Measurements from ENCODE around the gene NUP93. TPM values are rescaled to one million over a fixed set of nuclear protein-coding genes. Genes with fewer than 3 reads are reported as not detected.
"Not testable (repeated sequence)": the region's sequence is repeated elsewhere in the genome, so short reads cannot be mapped to it uniquely, and the experiment has no call there.

Gene NUP93
- polyA plus RNA-seq, 10 donors = 36.8 to 52.1 (median 45.5) TPM

DNA sequence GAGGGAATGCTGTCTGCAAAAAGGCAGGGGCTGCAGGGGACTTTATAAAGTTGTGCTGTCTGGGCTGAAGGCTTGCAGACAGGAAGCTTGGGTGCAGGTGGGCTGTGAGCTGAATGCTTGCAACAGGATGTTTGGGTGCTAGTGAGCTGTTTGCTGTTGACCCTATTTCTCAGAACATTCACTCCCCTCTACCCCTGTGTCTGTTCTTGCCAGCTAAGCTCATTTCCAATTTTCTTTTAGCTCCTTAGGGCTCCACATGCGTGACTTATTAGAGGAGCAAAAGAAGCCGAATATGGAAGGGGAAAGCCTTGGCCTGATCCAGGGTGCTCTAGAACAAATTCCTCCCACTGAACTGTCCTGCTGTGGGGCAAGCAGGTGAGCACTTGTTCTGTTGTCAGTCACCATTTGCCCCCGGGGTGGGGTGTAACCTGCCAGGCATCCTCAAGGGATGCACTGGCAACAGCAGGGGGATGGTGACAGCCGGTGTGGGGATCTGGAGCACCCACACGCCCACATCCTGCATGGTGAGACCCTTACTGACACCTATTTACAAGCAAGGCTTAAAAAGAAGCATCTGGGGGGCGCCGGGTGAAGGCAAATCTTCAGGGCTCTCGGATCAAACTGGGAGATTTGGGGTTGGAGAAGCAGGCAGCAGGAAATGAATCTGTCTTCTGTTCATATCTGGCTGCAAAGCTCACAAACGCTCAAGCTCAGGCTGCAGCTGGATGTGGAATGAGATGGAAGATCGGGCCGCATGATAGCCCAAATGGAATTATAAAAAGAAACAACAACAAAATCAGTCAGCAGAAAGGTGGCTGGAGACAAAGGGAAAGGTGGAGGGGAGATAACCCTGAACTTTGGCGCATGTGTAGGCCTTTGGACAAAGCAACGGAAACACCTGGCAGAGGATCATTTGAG is 21.1 kb upstream of the NUP93 start:
- DNase-seq = no peak

DNA sequence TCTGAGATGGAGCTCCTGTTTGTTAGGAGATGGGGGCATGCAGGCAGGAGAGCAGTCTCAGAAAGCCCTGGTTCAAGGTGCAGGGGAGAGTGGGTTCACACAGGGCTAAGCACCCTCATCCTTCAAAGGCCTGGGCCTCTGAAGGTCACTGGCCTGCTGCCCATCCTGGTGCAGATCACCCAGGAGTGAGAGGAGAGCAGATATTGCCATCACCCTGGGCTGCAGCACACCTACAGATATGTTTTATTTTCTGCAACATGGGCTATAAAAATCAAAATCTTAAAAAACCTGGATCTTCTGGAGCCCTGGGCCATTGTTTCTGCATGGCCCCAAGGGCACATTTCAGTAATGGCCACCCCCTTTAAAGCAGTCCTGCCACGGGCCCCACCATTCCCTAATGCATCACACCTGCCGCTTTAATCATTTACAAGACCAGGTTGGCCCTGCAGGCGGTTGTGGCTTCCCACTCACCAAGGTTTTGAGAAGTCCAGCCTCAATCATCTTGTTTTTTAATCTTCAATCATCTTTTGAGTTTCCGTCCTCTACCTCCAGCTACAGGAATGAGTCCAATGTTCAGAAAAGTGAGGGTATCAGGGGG is 20.4 kb upstream of the NUP93 start:
- no peak for DNase-seq

DNA sequence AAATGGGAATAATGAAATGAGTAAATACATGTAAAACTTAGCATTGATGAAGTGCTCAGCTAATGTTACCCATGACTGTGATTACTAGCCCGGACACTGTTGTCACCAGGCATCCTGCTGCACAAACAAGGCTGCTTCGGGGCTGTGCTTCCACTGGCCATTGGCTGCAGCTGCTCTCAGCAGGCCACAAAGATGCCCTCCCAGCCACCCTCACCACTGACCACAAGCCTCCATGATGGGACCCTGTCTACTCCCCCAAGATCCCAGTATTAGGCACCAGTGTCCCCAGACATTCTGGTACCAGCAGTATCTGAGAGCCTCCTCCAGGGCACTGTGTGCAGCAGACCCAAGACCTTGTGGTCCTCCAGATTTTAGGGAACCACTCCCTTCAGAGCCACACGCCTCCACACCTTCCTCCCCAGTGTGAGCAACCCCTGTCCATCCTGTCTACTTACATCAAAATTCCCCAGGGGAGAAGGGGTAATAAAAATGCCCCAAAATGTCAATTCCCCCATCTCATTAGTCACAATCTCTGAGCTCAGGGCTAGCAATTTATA is 19.7 kb upstream of the NUP93 start:
- DNase-seq = no peak

DNA sequence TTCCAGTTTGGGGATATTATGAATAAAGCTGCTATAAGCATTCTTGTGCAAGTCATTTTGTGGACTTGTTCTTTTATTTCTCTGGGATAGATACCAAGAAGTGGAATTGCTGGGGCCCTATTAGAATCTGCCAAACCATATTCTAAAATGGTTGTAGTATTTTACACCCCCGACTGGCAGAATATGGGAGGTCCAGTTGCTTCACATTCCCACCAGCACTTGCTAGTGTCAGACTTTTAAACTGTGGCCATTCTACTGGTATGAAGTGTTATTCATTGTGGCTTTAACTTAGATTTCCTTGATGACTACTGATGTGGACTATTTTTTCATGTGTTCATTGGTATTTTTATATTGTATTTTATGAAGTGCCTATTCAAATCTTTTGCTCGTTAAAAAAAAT is 18.1 kb upstream of the NUP93 start:
- no peak for DNase-seq

DNA sequence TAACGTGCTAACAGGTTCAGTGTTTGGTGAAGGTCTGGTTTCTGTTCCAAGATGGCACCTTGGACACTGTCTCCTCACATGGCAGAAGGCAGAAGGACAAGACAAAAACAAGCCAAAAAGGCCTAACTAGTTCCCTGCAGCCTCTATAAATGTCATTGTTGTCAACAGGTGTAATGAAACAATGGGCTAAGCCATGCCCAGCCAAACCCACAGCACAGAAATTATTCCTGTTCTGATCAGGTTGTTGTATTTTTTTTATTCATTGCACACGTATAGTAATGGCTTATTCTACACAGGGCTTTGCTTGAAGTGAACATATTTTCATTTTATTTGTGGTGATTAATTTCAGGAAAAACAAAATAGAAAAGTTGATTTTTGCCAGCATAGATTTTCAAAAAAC is 16.1 kb upstream of the NUP93 start:
- DNase-seq = no peak

DNA sequence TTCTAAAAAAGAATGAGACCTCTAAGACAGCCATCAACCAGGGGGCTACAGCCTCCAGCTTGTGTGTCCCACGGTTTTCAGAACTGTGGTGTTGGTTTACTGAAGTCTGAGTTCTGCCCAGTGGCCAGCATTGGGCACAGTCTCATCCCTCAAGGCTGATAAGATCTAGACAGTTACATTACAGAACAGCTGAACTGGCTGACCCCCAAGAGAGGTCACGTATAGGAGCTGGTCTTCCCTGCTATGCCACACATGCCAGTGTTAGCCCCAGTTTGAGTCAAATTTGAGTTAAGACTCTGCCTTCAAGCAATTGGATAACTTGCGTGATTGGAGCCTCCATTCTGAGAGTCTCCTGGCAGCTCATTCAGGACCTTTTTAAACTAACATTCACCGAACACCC is 14.8 kb upstream of the NUP93 start:
- no peak for DNase-seq

DNA sequence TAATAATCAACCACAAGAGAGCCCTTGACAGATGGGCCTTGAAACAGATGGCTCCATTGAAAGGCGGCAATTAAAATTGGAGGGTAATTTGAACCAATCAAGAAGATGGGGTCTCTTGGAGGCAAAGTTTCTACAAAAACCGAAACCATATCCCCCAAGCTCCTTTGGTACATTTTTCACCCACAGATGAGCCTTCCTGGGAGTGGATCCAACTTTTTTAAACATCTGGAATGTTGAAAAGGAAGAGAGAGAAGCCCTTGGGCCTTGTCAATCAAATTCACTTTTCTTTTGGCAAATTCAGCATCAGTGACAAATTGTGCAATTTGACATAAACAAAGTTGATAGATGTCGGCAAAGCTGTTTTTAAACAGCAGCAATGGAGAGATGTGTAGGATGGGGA is 13.2 kb upstream of the NUP93 start:
- DNase-seq = peak in 1 of 3 donors; percentile 53

DNA sequence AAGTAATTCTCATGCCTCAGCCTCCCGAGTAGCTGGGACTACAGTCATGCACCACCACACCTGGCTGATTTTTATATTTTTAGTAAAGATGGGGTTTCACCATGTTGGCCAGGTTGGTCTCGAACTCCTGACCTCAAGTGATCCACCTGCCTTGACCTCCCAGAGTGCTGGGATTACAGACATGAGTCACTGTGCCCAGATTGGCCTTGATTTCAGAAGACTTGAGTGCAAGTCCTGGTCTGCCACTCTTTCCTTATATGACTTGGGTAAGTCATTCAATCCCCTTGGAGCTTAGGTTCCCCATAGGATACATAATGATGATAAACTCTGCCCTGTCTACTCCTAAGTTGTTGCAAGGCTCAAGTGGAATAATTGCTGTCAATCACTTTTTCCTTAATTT is 12.4 kb upstream of the NUP93 start:
- DNase-seq = not testable (repeated sequence)

DNA sequence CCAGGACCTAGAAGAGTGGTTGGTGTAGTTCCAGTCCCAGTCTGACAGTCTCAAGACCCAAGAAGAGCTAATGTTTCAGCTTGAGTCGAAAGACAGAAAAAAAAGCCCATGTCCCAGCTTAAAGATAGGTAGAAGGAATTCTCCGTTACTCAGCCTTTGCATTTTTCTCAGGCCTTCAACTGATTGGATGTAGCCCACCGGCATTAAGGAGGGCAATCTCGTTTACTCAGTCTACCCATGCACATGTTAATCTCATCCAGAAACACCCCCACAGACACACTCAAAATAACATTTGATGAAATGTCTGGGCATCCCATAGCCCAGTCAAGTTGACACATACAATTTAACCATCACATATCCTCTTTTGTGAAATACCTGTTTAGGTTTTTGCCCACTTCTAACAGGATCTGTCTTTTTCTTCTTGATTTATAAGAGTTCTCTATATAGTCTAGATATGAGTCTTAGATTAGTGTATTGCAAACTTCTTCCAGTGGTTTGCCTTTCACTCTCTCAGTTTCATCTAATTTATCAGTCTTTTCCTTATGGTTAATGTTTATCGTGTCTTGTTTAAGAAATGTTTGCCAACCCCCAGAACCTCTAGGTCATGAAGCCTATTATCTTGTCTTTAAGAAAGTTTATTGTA is 7.6 kb upstream of the NUP93 start:
- DNase-seq = no peak

DNA sequence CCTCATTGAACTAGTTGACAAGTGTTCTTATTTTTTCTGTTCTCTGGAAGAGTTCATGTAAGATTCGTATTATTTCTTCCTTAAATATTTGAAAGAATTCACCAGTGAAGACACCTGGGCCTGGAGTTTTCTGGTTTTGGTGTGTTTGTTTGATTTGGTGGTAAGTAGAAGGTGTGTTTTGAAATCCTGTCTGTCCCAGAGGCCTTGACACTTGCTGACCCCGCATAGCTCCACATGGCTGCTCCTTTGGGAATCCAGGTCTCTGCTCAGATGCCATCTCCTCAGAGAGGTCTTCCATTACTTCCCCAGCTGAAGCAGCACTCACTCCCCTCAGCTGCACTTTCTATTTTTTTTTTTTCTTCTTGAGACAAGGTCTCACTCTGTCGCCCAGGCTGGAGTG is 5.7 kb upstream of the NUP93 start:
- no peak for DNase-seq

DNA sequence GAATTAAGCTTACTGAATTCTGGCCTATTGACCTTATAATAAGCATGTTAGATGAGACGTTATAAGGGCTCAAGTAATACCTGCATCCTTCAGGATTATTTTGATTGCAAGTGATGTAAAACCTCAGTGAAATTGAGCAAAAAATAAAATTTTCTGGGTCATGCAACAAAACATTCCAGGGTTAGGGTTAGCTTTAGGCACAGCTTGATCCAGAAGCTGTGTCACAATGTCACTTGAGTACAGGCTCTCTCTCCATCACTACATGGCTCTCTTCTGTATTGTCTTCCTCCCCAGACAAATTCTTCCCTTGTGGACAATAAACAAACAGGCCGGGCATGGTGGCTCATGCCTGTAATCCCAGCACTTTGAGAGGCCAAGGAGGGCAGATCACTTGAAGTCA is 3.6 kb upstream of the NUP93 start:
- DNase-seq = no peak

DNA sequence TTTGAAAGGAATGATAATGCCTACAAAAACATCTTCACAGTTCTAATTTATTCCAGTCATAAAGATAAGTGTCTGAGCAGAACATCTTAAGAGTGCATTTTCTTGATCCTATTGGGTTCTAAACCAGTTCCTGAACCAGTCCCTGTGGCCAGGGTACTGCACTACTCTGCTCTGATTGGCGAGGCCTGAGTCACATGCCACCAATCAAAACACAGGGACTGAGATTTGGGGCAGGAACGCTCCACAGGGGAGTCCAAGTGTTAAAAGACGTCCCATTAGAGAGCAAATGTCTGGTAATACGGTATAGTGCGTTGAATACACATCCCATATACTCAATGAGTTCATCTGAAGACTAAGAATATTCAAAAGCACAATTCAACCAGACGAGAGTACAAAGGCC is 3.0 kb upstream of the NUP93 start:
- DNase-seq = no peak

DNA sequence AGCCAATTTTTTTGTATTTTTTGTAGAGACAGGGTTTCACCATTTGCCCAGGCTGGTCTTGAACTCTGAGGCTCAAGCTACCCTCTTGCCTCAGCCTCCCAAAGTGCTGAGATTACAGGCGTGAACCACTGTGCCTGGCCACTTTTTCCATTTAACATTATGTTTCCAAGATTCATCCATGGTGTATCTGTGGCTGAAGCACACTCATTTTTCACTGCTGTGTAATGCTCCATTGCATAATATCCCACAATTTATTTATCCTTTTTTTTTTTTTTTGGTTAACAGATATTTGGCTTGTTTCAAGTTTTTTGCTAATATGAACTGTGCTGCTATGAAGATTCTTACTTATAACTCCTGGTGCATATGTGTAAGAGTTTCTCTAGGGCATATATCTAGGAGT is 1.9 kb upstream of the NUP93 start:
- DNase-seq = no peak

DNA sequence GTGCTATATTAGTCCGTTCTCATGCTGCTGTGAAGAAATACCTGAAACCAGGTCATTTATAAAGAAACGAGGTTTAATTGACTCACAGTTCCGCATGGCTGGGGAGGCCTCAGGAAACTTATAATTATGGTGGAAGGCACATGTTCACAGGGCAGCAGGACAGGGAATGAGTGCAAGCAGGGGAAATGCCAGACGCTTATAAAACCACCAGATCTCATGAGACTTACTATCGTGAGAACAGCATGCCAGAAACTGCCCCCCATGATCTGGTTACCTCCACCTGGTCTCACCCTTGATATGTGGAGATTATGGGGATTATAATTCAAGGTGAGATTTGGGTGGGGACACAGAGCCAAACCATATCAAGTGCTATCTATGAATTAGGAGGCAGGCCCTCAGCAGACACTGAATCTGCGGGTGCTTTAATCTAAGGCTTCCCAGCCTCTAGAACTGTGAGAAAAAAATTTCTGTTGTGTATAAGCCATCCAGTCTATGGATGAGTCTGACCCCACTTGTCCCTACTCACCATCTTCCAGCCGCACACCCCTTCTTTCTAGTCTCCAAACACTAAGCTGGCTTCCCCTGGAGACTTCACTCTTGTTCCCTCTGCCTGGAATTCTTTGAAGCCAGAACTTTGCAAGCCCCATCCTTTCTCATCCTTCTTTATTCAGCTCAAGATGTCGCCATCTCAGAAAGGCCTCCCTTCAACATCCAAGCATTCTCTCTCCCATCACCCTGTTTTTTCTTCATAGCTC is 772 bp upstream of the NUP93 start:
- peak in 1 of 3 donors; percentile 19 for DNase-seq

DNA sequence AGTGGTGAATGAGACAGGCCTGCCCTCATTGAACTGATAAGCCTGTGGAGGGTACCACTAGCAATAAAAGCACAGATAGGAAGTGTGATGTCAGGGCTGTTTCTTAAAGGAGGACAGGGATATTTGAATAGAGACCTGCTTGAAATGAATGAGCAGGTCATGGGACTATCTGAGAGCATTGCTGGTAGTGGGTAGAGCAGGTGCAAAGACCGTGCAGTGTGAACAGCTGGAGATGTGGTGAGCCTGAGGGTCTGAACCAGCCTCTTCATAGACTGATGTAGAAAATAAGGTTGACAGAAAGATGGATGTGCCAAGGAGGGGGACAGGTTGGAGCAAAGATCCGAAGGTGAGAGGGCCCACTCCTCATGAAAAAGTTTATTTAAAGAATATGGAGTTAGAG is 2.4 kb downstream of the NUP93 start:
- DNase-seq = no peak

DNA sequence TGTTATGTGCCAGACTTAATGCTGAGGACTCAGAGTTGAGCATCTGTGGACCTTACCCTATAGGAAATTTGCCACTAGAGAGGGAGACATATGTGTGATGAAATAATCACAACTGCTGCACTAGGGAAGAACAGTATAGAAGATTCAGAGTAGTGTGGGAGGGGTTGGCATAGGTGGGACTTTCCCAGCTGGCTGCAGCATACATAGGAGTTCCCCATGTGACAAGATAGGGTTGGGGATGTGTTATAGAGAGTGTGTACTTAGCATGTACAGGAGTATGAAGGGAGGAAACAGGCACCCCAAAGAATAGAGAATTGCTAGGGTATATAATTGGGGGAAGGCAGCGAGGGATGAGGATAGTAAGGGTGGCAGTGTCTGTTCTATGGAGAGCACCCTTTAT is 2.9 kb downstream of the NUP93 start:
- DNase-seq = no peak

DNA sequence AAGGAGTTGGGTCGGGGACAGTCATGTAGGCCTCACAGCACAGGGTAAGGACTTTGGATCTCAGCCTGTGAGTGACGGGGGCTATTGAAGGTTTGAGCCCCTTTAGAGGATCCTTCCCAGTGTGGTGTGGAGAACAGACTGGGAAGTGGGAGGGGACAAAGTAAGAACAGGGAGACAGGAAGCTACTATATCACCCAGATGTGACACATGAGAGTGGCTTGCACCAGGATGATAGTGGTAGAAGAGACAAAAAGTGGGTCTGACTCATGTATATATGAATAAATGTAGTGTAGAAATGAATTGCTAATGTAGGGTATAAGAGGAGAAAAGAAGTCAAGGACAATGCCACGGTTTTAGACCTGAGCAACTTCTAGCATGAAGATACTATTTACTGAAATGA is 4.5 kb downstream of the NUP93 start:
- no peak for DNase-seq

DNA sequence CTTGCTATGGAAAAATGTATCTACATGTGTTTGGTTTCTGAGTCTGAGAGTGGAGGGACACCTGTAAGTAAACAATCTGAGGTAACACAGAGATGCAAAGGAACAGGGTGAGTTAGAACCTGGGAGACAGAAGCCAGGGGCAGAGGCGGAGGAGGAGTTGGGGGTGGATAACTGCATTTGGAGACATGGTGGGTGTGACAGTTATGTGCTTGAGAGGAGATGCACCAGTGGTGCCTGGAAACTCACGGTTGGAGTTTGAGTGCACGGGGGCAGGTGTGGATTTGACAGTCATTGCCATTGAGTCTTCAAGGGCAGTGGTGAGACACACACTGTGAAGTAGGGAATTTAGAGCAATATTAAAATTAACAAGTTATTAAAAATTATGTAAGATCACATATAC is 6.5 kb downstream of the NUP93 start:
- DNase-seq = no peak

DNA sequence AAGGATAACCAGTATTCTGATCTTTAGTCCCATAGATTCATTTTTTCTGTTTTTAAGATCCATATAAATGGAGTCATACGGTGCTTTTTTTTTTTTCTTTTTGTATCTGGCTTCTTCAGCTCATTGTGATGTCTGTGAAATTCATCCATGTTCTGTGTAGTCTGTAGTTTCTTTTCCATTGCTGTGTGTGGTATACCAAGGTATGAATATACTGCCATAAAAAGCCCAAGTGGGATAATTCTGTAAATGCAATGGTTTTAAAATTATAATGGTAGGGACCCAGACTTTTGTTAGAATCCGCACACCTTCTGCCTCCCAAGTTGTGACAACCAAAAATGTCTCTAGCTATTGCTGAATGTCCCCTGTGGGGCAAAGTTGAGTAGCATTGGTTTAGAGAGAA is 7.6 kb downstream of the NUP93 start:
- no peak for DNase-seq

DNA sequence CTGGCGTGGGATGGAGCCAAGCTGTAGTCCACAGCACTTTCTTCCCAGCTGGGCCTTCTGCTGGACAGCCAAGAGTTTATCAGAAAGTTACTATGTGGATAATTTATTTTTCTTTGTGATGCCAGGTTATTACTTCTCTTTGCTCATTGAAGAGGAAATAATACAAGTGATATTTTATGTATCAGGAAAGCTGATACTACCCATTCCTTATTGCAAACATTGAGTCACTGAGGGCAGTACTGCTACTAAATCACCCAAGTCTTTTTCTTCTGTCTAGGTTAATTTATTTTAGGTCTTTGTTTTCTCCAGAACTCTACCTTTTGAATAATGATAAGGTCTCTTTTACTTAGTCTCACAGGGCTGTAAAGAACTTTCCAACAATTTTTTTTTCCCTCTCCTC is 8.3 kb downstream of the NUP93 start:
- DNase-seq = no peak

DNA sequence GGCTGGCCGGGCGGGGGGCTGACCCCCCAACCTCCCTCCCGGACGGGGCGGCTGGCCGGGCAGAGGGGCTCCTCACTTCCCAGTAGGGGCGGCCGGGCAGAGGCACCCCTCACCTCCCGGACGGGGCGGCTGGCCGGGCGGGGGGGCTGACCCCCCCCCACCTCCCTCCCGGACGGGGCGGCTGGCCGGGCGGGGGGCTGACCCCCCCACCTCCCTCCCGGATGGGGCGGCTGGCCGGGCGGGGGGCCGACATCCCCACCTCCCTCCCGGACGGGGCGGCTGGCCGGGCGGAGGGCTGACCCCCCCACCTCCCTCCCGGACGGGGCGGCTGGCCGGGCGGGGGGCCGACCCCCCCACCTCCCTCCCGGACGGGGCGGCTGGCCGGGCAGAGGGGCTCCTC is 9.4 kb downstream of the NUP93 start:
- DNase-seq = not testable (repeated sequence)

DNA sequence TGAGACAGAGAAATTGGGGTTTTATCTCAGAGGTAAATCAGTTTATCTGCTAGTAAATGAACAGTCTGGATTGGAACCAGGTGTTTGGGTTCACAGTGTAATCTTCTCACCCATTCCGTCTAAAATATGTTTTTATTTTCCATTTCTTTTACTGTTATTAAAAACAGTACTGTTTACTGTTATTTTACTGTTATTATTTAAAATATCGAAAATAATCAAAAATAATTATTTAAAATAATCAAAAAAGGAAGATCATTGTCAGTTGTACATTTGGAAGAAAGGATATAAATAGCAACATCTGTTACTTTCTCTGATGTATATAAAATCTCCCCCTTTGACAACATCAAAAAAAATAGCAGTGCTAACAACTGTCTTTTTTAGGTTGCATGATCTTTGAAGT is 11.5 kb downstream of the NUP93 start:
- DNase-seq = no peak

Data from muscle of back (tissue), 11 donors.